ENCODE data around the gene RAB2B. TPM values are rescaled to one million over a fixed set of nuclear protein-coding genes. Genes with fewer than 3 reads are reported as not detected.

Gene RAB2B
- total RNA-seq, 1 experiment from 2014 or later: 25.2 TPM

DNA sequence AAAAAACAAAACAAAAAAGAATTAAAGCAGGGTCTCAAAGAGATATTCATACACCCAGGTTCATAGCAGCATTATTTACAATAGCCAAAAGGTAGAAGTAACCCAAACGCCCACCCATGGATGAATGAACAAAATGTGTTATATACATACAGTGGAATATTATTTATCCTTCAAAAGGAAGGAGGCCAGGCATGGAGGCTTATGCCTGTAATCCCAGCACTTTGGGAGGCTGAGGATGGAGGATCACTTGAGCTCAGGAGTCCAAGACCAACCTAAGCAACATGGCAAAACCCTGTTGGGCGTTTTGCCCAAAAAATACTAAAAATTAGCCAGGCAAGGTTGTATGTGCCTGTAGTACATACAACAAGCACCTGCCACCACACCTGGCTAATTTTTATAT is 29.8 kb upstream of the RAB2B start:
- Mint-ChIP-seq H3K27ac (ENCODE audit: unreplicated experiment) (no peak overlapping the region), H3K9me3 (ENCODE audit: low read depth, unreplicated experiment) (no peaks in the 10 kb centered on the region), H3K36me3 (ENCODE audit: insufficient read depth, unreplicated experiment) (peaks cover 46% of the 10 kb centered on the region), H3K27me3 (ENCODE audit: unreplicated experiment) (no peaks in the 10 kb centered on the region), H3K4me1 (ENCODE audit: low read depth, unreplicated experiment) (peaks cover 21% of the 10 kb centered on the region), H3K4me3 (ENCODE audit: low read depth, unreplicated experiment) (no peak overlapping the region)
- TF ChIP-seq, protein P1, sequence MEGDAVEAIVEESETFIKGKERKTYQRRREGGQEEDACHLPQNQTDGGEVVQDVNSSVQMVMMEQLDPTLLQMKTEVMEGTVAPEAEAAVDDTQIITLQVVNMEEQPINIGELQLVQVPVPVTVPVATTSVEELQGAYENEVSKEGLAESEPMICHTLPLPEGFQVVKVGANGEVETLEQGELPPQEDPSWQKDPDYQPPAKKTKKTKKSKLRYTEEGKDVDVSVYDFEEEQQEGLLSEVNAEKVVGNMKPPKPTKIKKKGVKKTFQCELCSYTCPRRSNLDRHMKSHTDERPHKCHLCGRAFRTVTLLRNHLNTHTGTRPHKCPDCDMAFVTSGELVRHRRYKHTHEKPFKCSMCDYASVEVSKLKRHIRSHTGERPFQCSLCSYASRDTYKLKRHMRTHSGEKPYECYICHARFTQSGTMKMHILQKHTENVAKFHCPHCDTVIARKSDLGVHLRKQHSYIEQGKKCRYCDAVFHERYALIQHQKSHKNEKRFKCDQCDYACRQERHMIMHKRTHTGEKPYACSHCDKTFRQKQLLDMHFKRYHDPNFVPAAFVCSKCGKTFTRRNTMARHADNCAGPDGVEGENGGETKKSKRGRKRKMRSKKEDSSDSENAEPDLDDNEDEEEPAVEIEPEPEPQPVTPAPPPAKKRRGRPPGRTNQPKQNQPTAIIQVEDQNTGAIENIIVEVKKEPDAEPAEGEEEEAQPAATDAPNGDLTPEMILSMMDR (IDR thresholded peaks at IDR 0.05; ENCODE audit: unreplicated experiment): no peak
- intact Hi-C loops (cut with micrococcal nuclease; ENCODE audit: unreplicated experiment): no loop called here
- CTCF ChIA-PET: no interaction called here
- BruUV-seq (replicated peaks): no TSS peak
- DNase-seq: no peak

DNA sequence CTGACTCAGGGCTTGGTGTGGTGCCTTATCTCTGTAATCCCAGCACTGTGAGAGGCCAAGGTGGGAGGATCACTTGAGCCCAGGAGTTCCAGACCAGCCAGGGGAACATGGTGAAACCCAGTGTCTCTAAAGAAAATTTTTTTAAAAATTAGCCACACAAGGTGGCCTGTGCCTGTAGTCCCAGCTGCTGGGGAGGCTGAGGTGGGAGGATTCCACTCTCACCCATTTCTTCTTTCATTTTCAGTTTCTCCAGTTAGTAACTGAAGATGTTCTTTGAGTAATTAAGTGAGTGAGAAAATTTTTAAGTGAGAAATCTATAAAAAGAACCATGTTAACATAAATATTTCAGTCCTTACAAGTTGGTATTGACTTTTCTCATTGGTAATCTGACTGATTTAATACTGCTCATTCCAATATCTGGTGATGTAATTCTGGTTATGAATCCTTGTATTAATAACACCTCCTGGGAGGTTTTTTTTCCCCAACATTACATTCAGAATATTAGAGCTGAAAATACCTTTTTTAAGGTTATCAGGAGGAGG is 28.3 kb upstream of the RAB2B start:
- Mint-ChIP-seq H3K9me3 (ENCODE audit: low read depth, unreplicated experiment) (no peaks in the 10 kb centered on the region), H3K27ac (ENCODE audit: unreplicated experiment) (no peak overlapping the region), H3K4me1 (ENCODE audit: low read depth, unreplicated experiment) (peaks cover 18% of the 10 kb centered on the region), H3K27me3 (ENCODE audit: unreplicated experiment) (no peaks in the 10 kb centered on the region), H3K4me3 (ENCODE audit: low read depth, unreplicated experiment) (no peak overlapping the region), H3K36me3 (ENCODE audit: insufficient read depth, unreplicated experiment) (peaks cover 42% of the 10 kb centered on the region)
- CTCF ChIA-PET: no interaction called here
- TF ChIP-seq, protein P1 (IDR thresholded peaks at IDR 0.05; ENCODE audit: unreplicated experiment): no peak
- no TSS peak for BruUV-seq (replicated peaks)
- intact Hi-C loops (cut with micrococcal nuclease; ENCODE audit: unreplicated experiment): no loop called here
- no peak for DNase-seq

DNA sequence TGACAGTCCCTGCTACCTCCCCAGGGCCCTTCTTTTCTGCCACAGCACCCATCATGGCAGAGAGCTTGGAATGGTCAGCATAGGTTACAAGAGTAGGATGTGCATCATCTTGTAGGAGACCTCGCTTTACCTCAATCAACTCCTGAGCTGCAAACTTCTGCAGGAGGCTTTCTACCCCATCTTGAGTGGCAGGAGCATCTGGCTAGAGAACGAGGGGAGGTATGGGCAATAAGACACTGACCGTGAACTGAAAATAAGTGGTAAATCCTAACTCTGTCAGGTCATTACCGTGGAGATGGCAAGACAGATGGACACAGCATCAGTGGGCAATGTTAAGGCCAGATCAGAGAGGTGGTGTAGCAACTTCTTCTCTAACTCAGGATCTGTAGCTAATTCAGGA is 26.6 kb upstream of the RAB2B start:
- DNase-seq: no peak
- BruUV-seq (replicated peaks): no TSS peak
- Mint-ChIP-seq H3K27ac (ENCODE audit: unreplicated experiment) (no peak overlapping the region), H3K4me3 (ENCODE audit: low read depth, unreplicated experiment) (no peak overlapping the region), H3K36me3 (ENCODE audit: insufficient read depth, unreplicated experiment) (peaks cover 36% of the 10 kb centered on the region), H3K4me1 (ENCODE audit: low read depth, unreplicated experiment) (peaks cover 1% of the 10 kb centered on the region), H3K27me3 (ENCODE audit: unreplicated experiment) (no peaks in the 10 kb centered on the region), H3K9me3 (ENCODE audit: low read depth, unreplicated experiment) (no peaks in the 10 kb centered on the region)
- intact Hi-C loops (cut with micrococcal nuclease; ENCODE audit: unreplicated experiment): no loop called here
- TF ChIP-seq, protein P1 (IDR thresholded peaks at IDR 0.05; ENCODE audit: unreplicated experiment): no peak
- CTCF ChIA-PET: no interaction called here

DNA sequence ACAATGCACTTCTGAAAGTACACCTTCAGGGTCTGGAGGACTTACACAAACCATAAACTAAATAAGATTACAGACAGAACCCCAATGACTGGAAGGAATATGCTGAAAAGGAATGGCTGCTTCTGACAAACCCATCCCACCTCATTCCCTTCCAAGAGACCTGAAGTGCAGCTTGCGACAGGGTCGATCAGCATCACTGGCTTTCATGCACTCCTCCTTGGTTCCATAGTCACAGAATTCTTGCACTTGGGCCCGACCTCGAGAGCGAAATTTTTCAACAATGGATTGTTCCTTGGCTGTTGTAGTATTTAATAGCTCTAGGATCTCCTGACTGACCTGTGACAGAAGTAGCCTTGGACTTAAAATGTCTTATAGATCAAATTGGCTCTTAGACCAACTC is 24.8 kb upstream of the RAB2B start:
- H3K9me3 Mint-ChIP-seq (ENCODE audit: low read depth, unreplicated experiment): no peaks in the 10 kb centered on the region
- no peak for DNase-seq

More for the DNA sequence above, 24.8 kb upstream of the RAB2B start:
- intact Hi-C loops (cut with micrococcal nuclease; ENCODE audit: unreplicated experiment): no loop called here
- CTCF ChIA-PET: interaction anchor here (0.5 kb wide), 1 partner anchor 53 kb away, joined by 4 read pairs; no protein-coding TSS in a partner anchor
- BruUV-seq (replicated peaks): no TSS peak
- Mint-ChIP-seq H3K36me3 (ENCODE audit: insufficient read depth, unreplicated experiment) (peaks cover 41% of the 10 kb centered on the region), H3K27ac (ENCODE audit: unreplicated experiment) (no peak overlapping the region), H3K4me3 (ENCODE audit: low read depth, unreplicated experiment) (no peak overlapping the region), H3K4me1 (ENCODE audit: low read depth, unreplicated experiment) (no peaks in the 10 kb centered on the region), H3K27me3 (ENCODE audit: unreplicated experiment) (no peaks in the 10 kb centered on the region)
- TF ChIP-seq, protein P1 (IDR thresholded peaks at IDR 0.05; ENCODE audit: unreplicated experiment): no peak

All from Calu3 (cell line).